MM.1S (cell line): ENCODE measurements around the gene UNK.

Experiments used
- DNase-seq: peaks from one replicate; pipeline ENCODE4 v3.0.0-alpha.2; 2015
- H2AFZ ChIP-seq: fragments of 300-600 bp; sonication (generic); 2 replicates; pipeline ENCODE4 v1.6.0; 2016; ENCODE audit warnings: antibody characterized with exemption, low read length
- H3F3A ChIP-seq: fragments of 300-600 bp; sonication (generic); 2 replicates; pipeline ENCODE4 v1.6.1; 2016; ENCODE audit warnings: mild to moderate bottlenecking, antibody characterized with exemption, low read length, moderate library complexity, mixed read lengths; ENCODE audit not compliant: insufficient read depth
- H3K27ac ChIP-seq: fragments of 300-600 bp; sonication (generic); 2 replicates; pipeline ENCODE4 v1.5.1; 2016; ENCODE audit warnings: mild to moderate bottlenecking, low read length
- H3K27me3 ChIP-seq: fragments of 300-600 bp; sonication (generic); replicated peaks from 2 replicates; pipeline ENCODE4 v1.6.0; 2016; ENCODE audit warnings: low read length; ENCODE audit not compliant: insufficient read depth
- H3K36me3 ChIP-seq: fragments of 300-600 bp; sonication (generic); replicated peaks from 2 replicates; pipeline ENCODE4 v1.6.1; 2016; ENCODE audit warnings: mild to moderate bottlenecking, low read length, mixed read lengths; ENCODE audit not compliant: insufficient read depth
- H3K4me1 ChIP-seq: fragments of 300-600 bp; sonication (generic); 2 replicates; pipeline ENCODE4 v1.6.1; 2016; ENCODE audit warnings: low read length, mixed read lengths
- H3K4me2 ChIP-seq: fragments of 300-600 bp; sonication (generic); 2 replicates; pipeline ENCODE4 v1.6.0; 2016; ENCODE audit warnings: low read depth, low read length
- H3K4me3 ChIP-seq: fragments of 300-600 bp; sonication (generic); 2 replicates; pipeline ENCODE4 v1.5.1; 2016; ENCODE audit warnings: low read length, mixed read lengths
- H3K79me2 ChIP-seq: fragments of 300-600 bp; sonication (generic); 2 replicates; pipeline ENCODE4 v1.6.1; 2016; ENCODE audit warnings: mixed run types, low read length, mixed read lengths
- H3K9ac ChIP-seq: fragments of 300-600 bp; sonication (generic); 2 replicates; pipeline ENCODE4 v1.6.1; 2016; ENCODE audit warnings: low read length, mixed read lengths
- H3K9me2 ChIP-seq: fragments of 300-600 bp; sonication (generic); replicated peaks from 2 replicates; pipeline ENCODE4 v1.6.1; 2016; ENCODE audit warnings: mild to moderate bottlenecking, low read length, mixed read lengths; ENCODE audit not compliant: insufficient read depth
- H3K9me3 ChIP-seq: fragments of 300-600 bp; sonication (generic); replicated peaks from 2 replicates; pipeline ENCODE4 v1.6.1; 2016; ENCODE audit warnings: mild to moderate bottlenecking, low read length, mixed read lengths; ENCODE audit not compliant: insufficient read depth
- H4K20me1 ChIP-seq: fragments of 300-600 bp; sonication (generic); 2 replicates; pipeline ENCODE4 v1.6.1; 2016; ENCODE audit warnings: mild to moderate bottlenecking, low read length, moderate library complexity, mixed read lengths; ENCODE audit not compliant: insufficient read depth
- EZH2 ChIP-seq: fragments of 300-600 bp; sonication (generic); optimal IDR thresholded peaks from 2 replicates; pipeline ENCODE3; 2017; ENCODE audit warnings: low read depth, mild to moderate bottlenecking, antibody characterized with exemption, low read length, mixed read lengths
- EZH2phosphoT487 ChIP-seq: fragments of 300-600 bp; sonication (generic); IDR thresholded peaks from 2 replicates; pipeline ENCODE4 v1.6.1; 2018; ENCODE audit warnings: antibody characterized with exemption, low read length
- TF ChIP-seq, protein P1 (sequence below): fragments of 300-600 bp; sonication (generic); IDR thresholded peaks from 2 replicates; pipeline ENCODE4 v1.5.1; 2016; ENCODE audit warnings: antibody characterized with exemption, low read length, mixed read lengths

The UNK gene

DNA sequence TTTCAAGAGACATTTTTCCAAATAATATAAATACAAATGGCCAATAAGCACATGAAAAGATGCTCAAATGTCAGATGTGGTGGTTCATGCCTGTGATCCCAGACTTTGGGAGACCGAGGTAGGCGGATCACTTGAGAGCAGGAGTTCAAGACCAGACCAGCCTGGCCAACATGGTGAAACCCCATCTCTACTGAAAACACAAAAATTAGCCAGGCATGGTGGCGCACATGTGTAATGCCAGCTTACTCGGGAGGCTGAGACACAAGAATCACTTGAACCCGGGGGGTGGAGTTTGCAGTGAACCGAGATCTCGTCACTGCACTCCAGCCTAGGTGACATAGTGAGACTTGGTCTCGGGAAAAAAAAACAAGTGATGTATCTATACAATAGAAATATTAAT lies 16.7 kb upstream of the UNK start:
- no peak overlapping the region for H3K9ac ChIP-seq
- H3K36me3 ChIP-seq = no peaks in the 10 kb centered on the region
- H3K27ac ChIP-seq = no peak overlapping the region
- no peaks in the 10 kb centered on the region for H3K79me2 ChIP-seq
- peaks cover 8% of the 10 kb centered on the region; the same call in 1 of the 2 replicates for H3K4me1 ChIP-seq
- no peak overlapping the region for H3K4me2 ChIP-seq
- no peaks in the 10 kb centered on the region for H3K27me3 ChIP-seq
- no peak overlapping the region for H3K4me3 ChIP-seq
- H3K9me3 ChIP-seq = no peaks in the 10 kb centered on the region
- H2AFZ ChIP-seq = no peak overlapping the region
- DNase-seq = no peak
- peaks cover 11% of the 10 kb centered on the region; the same call in 1 of the 2 replicates for H3F3A ChIP-seq
- no peaks in the 10 kb centered on the region for H3K9me2 ChIP-seq
- H4K20me1 ChIP-seq = no peaks in the 10 kb centered on the region
- TF ChIP-seq EZH2 (no peak), EZH2phosphoT487 (no peak)
- TF ChIP-seq, protein P1, sequence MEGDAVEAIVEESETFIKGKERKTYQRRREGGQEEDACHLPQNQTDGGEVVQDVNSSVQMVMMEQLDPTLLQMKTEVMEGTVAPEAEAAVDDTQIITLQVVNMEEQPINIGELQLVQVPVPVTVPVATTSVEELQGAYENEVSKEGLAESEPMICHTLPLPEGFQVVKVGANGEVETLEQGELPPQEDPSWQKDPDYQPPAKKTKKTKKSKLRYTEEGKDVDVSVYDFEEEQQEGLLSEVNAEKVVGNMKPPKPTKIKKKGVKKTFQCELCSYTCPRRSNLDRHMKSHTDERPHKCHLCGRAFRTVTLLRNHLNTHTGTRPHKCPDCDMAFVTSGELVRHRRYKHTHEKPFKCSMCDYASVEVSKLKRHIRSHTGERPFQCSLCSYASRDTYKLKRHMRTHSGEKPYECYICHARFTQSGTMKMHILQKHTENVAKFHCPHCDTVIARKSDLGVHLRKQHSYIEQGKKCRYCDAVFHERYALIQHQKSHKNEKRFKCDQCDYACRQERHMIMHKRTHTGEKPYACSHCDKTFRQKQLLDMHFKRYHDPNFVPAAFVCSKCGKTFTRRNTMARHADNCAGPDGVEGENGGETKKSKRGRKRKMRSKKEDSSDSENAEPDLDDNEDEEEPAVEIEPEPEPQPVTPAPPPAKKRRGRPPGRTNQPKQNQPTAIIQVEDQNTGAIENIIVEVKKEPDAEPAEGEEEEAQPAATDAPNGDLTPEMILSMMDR = no peak

GRCh38 chr17:75769536-75769935 lies 15.1 kb upstream of the UNK start:
- no peaks in the 10 kb centered on the region for H3K9me2 ChIP-seq
- H3K36me3 ChIP-seq = no peaks in the 10 kb centered on the region
- H3K27ac ChIP-seq = no peak overlapping the region
- no peak overlapping the region for H3K4me2 ChIP-seq
- H3K9me3 ChIP-seq = no peaks in the 10 kb centered on the region
- peaks cover 11% of the 10 kb centered on the region; the same call in 1 of the 2 replicates for H3F3A ChIP-seq
- H3K9ac ChIP-seq = no peak overlapping the region
- H3K4me3 ChIP-seq = no peak overlapping the region
- no peak for DNase-seq
- no peaks in the 10 kb centered on the region for H4K20me1 ChIP-seq
- no peaks in the 10 kb centered on the region for H3K4me1 ChIP-seq
- H3K79me2 ChIP-seq = no peaks in the 10 kb centered on the region
- no peak overlapping the region for H2AFZ ChIP-seq
- TF ChIP-seq, protein P1 = no peak
- TF ChIP-seq EZH2phosphoT487 (no peak), EZH2 (no peak)
- no peaks in the 10 kb centered on the region for H3K27me3 ChIP-seq

DNA sequence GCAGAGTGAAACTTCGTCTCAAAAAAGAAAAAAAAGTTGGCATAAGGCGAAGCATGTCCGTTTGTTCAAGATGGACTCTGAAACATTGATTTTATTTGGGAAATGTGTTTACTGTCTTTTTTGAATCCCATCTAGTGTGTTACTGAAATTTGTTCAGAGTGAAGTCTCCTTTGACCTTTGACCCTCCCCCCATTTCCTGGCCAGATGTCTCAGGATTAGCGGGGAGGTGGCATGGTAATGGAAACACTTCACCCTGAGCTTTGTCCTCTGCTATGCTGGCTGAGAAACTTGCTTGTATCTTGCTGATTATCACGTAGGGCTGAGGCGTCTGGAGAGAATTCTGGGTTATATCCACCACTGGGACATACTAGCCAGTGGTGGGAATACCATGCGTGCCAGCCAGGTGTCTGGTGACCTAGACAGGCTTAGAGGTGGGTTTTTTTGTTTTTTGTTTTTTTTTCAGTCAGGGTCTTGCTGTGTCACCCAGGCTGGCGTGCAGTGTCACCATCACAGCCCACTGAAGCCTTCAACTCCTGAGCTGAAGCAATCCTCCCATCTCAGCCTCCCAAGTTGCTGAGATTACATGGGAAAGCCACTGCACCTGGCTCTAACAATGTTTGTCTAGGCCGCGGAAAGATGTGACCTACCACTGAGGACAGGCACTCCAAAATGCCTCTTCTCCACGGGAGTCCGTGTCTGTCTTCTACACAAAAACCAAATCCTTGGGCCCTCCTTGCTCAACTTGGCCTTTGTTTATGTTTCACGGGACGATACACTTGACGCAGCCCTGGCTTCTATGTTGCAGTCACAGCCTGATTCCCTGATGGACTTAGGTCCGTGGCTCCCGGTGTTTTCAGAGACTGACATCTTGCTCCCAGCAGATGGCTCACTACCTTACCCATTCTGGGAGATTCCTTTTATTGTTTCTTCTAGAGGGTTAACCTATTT lies 13.0 kb upstream of the UNK start:
- no peaks in the 10 kb centered on the region for H3K9me2 ChIP-seq
- no peaks in the 10 kb centered on the region for H3K9me3 ChIP-seq
- no peak overlapping the region for H3K27ac ChIP-seq
- H2AFZ ChIP-seq = no peak overlapping the region
- H3K79me2 ChIP-seq = no peaks in the 10 kb centered on the region
- no peak overlapping the region for H3K9ac ChIP-seq
- no peaks in the 10 kb centered on the region for H3K27me3 ChIP-seq
- H3K36me3 ChIP-seq = no peaks in the 10 kb centered on the region
- no peak overlapping the region for H3K4me3 ChIP-seq
- H4K20me1 ChIP-seq = no peaks in the 10 kb centered on the region
- no peaks in the 10 kb centered on the region for H3K4me1 ChIP-seq
- no peak overlapping the region for H3K4me2 ChIP-seq
- TF ChIP-seq, protein P1 = no peak
- TF ChIP-seq EZH2phosphoT487 (no peak), EZH2 (no peak)
- peaks cover 15% of the 10 kb centered on the region for H3F3A ChIP-seq
- no peak for DNase-seq
